SU-DHL-6 (cell line): ENCODE results near the gene RPS15.

Source experiments
- H2AFZ ChIP-seq: fragments of 200-600 bp; sonication (generic); 2 replicates; pipeline ENCODE4 v1.6.1; 2014; ENCODE audit warnings: low read depth, mild to moderate bottlenecking, moderate library complexity, mixed read lengths, antibody characterized with exemption, low read length; ENCODE audit not compliant: severe bottlenecking
- H3F3A ChIP-seq: fragments of 200-600 bp; shearing (Covaris generic); 2 replicates; pipeline ENCODE4 v1.6.0; 2016; ENCODE audit warnings: antibody characterized with exemption, mild to moderate bottlenecking; ENCODE audit not compliant: insufficient read depth
- H3K27ac ChIP-seq: fragments of 200-600 bp; sonication (generic); 2 replicates; pipeline ENCODE4 v1.5.1; 2016; ENCODE audit warnings: low read depth, mild to moderate bottlenecking, low read length, moderate library complexity, mixed read lengths
- H3K27me3 ChIP-seq: fragments of 200-600 bp; sonication (generic), shearing (Covaris generic); 2 replicates; pipeline ENCODE4 v1.6.0; 2014; ENCODE audit warnings: mild to moderate bottlenecking, low read length
- H3K36me3 ChIP-seq: fragments of 200-600 bp; sonication (generic); 2 replicates; pipeline ENCODE4 v1.6.1; 2014; ENCODE audit warnings: mild to moderate bottlenecking, low read length, mixed read lengths
- H3K4me2 ChIP-seq: fragments of 300-600, 200-600 bp; shearing (Covaris generic), sonication (generic); 2 replicates; pipeline ENCODE4 v1.6.0; 2014; ENCODE audit warnings: low read length, low read depth, mild to moderate bottlenecking; ENCODE audit not compliant: poor library complexity, severe bottlenecking
- H3K4me3 ChIP-seq: fragments of 200-600 bp; sonication (generic); 2 replicates; pipeline ENCODE4 v1.5.1; 2014; ENCODE audit warnings: antibody characterized with exemption, low read length, mild to moderate bottlenecking, mixed read lengths; ENCODE audit not compliant: insufficient read depth, poor library complexity, severe bottlenecking
- H3K79me2 ChIP-seq: fragments of 200-600 bp; sonication (generic); 2 replicates; pipeline ENCODE4 v1.6.1; 2014; ENCODE audit warnings: mild to moderate bottlenecking, low read length, moderate library complexity; ENCODE audit not compliant: insufficient read depth
- H3K9ac ChIP-seq: fragments of 200-600 bp; sonication (generic); 2 replicates; pipeline ENCODE4 v1.7.0; 2014; ENCODE audit warnings: mild to moderate bottlenecking, low read length
- H3K9me2 ChIP-seq: fragments of 200-600 bp; sonication (generic); replicated peaks from 2 replicates; pipeline ENCODE4 v1.6.1; 2014; ENCODE audit warnings: low read length; ENCODE audit not compliant: insufficient read depth
- H3K9me3 ChIP-seq: fragments of 200-600 bp; sonication (generic); 2 replicates; pipeline ENCODE4 v1.6.1; 2014; ENCODE audit warnings: low read length, mixed read lengths; ENCODE audit not compliant: insufficient read depth
- H4K20me1 ChIP-seq: fragments of 200-600 bp; sonication (generic); 2 replicates; pipeline ENCODE4 v1.6.1; 2014; ENCODE audit warnings: low read depth, mild to moderate bottlenecking, antibody characterized with exemption, low read length, moderate library complexity, mixed read lengths
- EZH2phosphoT487 ChIP-seq: fragments of 200-600 bp; sonication (generic), shearing (Covaris generic); conservative IDR thresholded peaks from 2 replicates; pipeline ENCODE4 v1.6.1; 2018; ENCODE audit warnings: mild to moderate bottlenecking, antibody characterized with exemption, low read length, moderate library complexity, mixed read lengths
- TF ChIP-seq, protein P1 (sequence below): fragments of 200-600 bp; sonication (generic); IDR thresholded peaks from one replicate; pipeline ENCODE4 v1.5.1; 2017; ENCODE audit warnings: antibody characterized with exemption, mild to moderate bottlenecking, low read length, moderate library complexity; ENCODE audit not compliant: insufficient read depth, poor library complexity, severe bottlenecking

The RPS15 gene

GRCh38 chr19:1423436-1424191, 14.6 kb upstream of the RPS15 start:
- no peak overlapping the region for H3K9ac ChIP-seq
- H3K9me3 ChIP-seq, result no peaks in the 10 kb centered on the region
- TF ChIP-seq, protein P1, sequence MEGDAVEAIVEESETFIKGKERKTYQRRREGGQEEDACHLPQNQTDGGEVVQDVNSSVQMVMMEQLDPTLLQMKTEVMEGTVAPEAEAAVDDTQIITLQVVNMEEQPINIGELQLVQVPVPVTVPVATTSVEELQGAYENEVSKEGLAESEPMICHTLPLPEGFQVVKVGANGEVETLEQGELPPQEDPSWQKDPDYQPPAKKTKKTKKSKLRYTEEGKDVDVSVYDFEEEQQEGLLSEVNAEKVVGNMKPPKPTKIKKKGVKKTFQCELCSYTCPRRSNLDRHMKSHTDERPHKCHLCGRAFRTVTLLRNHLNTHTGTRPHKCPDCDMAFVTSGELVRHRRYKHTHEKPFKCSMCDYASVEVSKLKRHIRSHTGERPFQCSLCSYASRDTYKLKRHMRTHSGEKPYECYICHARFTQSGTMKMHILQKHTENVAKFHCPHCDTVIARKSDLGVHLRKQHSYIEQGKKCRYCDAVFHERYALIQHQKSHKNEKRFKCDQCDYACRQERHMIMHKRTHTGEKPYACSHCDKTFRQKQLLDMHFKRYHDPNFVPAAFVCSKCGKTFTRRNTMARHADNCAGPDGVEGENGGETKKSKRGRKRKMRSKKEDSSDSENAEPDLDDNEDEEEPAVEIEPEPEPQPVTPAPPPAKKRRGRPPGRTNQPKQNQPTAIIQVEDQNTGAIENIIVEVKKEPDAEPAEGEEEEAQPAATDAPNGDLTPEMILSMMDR, result no peak
- no peak for TF ChIP-seq EZH2phosphoT487
- no peaks in the 10 kb centered on the region for H3K9me2 ChIP-seq
- no peaks in the 10 kb centered on the region for H3K27me3 ChIP-seq
- H3K4me2 ChIP-seq, result no peak overlapping the region
- H3K4me3 ChIP-seq, result no peak overlapping the region
- no peak overlapping the region for H3K27ac ChIP-seq
- H2AFZ ChIP-seq, result no peak overlapping the region
- H3K36me3 ChIP-seq, result peaks cover 11% of the 10 kb centered on the region; the same call in 1 of the 2 replicates
- H4K20me1 ChIP-seq, result peaks cover 8% of the 10 kb centered on the region; the same call in 1 of the 2 replicates
- no peaks in the 10 kb centered on the region for H3F3A ChIP-seq
- H3K79me2 ChIP-seq, result peaks cover 26% of the 10 kb centered on the region

DNA sequence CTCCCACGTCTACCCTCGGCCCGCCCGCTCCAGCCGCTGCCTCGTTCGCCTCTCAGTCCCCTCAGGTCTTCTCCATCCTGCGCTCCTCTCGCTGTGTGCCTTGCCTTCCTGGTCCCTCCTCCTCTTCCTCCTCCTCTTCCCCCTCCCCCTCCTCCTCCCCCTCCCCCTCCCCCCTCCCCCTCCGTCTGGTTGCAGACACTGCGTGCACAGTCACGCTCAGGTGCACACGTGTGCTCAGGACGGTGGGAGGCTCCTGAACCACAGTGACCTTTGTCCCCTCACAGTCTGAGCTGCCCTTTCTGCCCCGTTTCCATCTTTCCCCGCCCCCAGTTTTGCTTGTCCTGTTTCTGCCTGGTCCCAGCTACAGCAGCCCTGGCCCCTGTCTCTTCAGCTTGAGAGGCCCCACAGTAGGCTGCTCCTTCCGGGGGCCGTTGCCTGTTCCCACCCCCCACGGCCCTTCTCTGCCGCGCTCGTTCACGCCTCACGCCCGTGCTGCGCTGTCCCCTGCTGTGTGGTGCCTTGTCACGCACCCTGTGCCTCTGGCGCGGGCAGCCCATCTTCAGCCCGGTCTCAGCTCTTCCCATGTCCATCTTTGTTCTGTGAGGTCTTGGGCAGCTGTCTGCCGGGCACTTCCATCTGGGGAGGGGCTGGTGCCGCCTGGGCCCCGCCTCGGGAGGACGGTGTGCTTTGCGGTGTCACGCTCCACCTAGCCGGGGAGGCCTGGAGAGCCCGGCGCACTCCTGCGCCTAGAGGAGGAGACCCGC, 13.8 kb upstream of the RPS15 start:
- no peaks in the 10 kb centered on the region for H3F3A ChIP-seq
- no peak overlapping the region for H2AFZ ChIP-seq
- H3K36me3 ChIP-seq, result peaks cover 8% of the 10 kb centered on the region; the same call in 1 of the 2 replicates
- no peak for TF ChIP-seq EZH2phosphoT487
- TF ChIP-seq, protein P1, result no peak
- peaks cover 21% of the 10 kb centered on the region for H3K79me2 ChIP-seq
- H3K9me2 ChIP-seq, result no peaks in the 10 kb centered on the region
- H3K4me2 ChIP-seq, result no peak overlapping the region
- no peak overlapping the region for H3K9ac ChIP-seq
- H3K4me3 ChIP-seq, result no peak overlapping the region
- H4K20me1 ChIP-seq, result peaks cover 5% of the 10 kb centered on the region; the same call in 1 of the 2 replicates
- H3K9me3 ChIP-seq, result no peaks in the 10 kb centered on the region
- H3K27ac ChIP-seq, result no peak overlapping the region
- no peaks in the 10 kb centered on the region for H3K27me3 ChIP-seq

DNA sequence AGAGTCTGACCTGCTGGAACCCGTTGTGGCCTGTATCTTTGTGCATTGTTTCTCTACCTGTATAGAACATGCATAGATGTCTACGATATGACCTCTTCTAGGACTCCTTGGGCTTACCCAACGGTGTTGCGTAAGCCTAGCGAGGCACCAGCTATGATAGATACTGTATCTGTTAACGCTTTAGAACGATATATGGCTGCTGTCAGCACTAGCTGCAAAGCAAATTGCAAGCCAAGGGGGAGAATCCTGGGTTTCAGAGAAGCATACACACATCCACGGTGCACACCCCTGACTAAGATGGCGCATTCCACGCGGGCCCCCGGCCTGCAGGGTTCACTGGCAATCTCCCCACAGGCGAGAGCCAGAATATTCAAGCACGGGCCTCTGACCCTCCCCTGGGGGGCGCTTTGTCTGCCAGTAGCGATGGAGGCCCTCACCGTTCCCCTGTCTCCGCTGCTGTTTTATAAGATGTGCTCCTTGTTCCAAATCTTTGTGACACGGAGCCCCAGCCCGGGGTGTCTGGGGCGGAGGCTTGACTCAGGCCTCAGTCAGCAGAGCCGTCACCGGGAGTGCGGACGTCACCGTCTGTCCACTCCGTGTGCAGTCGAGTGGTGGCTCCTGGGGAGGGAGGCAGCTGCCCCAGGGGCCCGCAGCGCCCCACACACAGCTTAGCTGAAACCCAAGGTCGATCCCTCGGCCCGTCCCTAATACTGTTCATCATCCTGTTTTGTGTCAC, 12.9 kb upstream of the RPS15 start:
- no peak overlapping the region for H3K9ac ChIP-seq
- H3K79me2 ChIP-seq, result peaks cover 21% of the 10 kb centered on the region
- H2AFZ ChIP-seq, result no peak overlapping the region
- TF ChIP-seq, protein P1, result no peak
- TF ChIP-seq EZH2phosphoT487, result no peak
- H3K4me2 ChIP-seq, result no peak overlapping the region
- H3K9me2 ChIP-seq, result no peaks in the 10 kb centered on the region
- peaks cover 8% of the 10 kb centered on the region; the same call in 1 of the 2 replicates for H3K36me3 ChIP-seq
- H3K27me3 ChIP-seq, result no peaks in the 10 kb centered on the region
- no peak overlapping the region for H3K4me3 ChIP-seq
- peaks cover 5% of the 10 kb centered on the region; the same call in 1 of the 2 replicates for H4K20me1 ChIP-seq
- no peaks in the 10 kb centered on the region for H3K9me3 ChIP-seq
- no peak overlapping the region for H3K27ac ChIP-seq
- no peaks in the 10 kb centered on the region for H3F3A ChIP-seq
